Panc1 (cell line): ENCODE results near the gene COL6A2.

Experiments used
- POLR2AphosphoS5 ChIP-seq: IDR thresholded peaks from 2 replicates; pipeline ENCODE4 v1.6.1; 2012; ENCODE audit warnings: mild to moderate bottlenecking, low read depth, low read length, moderate library complexity
- REST ChIP-seq, 2 experiments: IDR thresholded peaks; 2 replicates each; pipeline ENCODE4 v1.6.1; 2011 to 2012; ENCODE audit warnings: low read depth in 2 of 2, control low read depth in 1 of 2, low read length in 1 of 2, mild to moderate bottlenecking in 1 of 2, moderate library complexity in 1 of 2; ENCODE audit not compliant: insufficient read depth in 1 of 2
- SIN3A ChIP-seq: IDR thresholded peaks from 2 replicates; pipeline ENCODE4 v1.6.1; 2012; ENCODE audit warnings: low read depth, mild to moderate bottlenecking, low read length, moderate library complexity, borderline replicate concordance; ENCODE audit not compliant: insufficient read depth
- TCF7L2 ChIP-seq: IDR thresholded peaks from 2 replicates; pipeline ENCODE4 v1.6.1; 2011; ENCODE audit warnings: mild to moderate bottlenecking, low read depth, low read length, inconsistent platforms
- TF ChIP-seq, protein P1 (sequence below): fragments of 450-650 bp; IDR thresholded peaks from 2 replicates; pipeline ENCODE4 v1.5.1; 2017; ENCODE audit warnings: mild to moderate bottlenecking

GRCh38 chr21:46127239-46128105, 29.6 kb downstream of the COL6A2 start:
- TF ChIP-seq, protein P1, sequence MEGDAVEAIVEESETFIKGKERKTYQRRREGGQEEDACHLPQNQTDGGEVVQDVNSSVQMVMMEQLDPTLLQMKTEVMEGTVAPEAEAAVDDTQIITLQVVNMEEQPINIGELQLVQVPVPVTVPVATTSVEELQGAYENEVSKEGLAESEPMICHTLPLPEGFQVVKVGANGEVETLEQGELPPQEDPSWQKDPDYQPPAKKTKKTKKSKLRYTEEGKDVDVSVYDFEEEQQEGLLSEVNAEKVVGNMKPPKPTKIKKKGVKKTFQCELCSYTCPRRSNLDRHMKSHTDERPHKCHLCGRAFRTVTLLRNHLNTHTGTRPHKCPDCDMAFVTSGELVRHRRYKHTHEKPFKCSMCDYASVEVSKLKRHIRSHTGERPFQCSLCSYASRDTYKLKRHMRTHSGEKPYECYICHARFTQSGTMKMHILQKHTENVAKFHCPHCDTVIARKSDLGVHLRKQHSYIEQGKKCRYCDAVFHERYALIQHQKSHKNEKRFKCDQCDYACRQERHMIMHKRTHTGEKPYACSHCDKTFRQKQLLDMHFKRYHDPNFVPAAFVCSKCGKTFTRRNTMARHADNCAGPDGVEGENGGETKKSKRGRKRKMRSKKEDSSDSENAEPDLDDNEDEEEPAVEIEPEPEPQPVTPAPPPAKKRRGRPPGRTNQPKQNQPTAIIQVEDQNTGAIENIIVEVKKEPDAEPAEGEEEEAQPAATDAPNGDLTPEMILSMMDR, result no peak
- TF ChIP-seq POLR2AphosphoS5 (no peak), TCF7L2 (no peak), SIN3A (no peak), REST (IDR thresholded peaks at IDR 0.05; ENCODE audit: insufficient read depth in 1 of 2, low read depth in 2 of 2, low read length in 1 of 2) (no peak)
